ENCODE measurements around the gene CDK15.

CDK15 gene

GRCh38 chr2:201933792-201934237, 127.5 kb downstream of the CDK15 start:
- TF ChIP-seq CTCF (IDR thresholded peaks at IDR 0.05; ENCODE audit: low read length) (no peak), EZH2phosphoT487 (IDR thresholded peaks at IDR 0.05; ENCODE audit: low read length) (no peak), EZH2 (optimal IDR thresholded peaks at IDR 0.05; ENCODE audit: low read depth, low read length) (no peak)
- Histone ChIP-seq H3K27ac (ENCODE audit: low read length) (no peak overlapping the region), H3K36me3 (replicated peaks; ENCODE audit: insufficient read depth, low read length) (no peaks in the 10 kb centered on the region), H3K27me3 (replicated peaks; ENCODE audit: insufficient read depth, low read length) (no peaks in the 10 kb centered on the region), H3F3A (ENCODE audit: insufficient read depth, low read length) (no peaks in the 10 kb centered on the region), H3K4me2 (ENCODE audit: low read depth, low read length) (no peak overlapping the region), H3K9me2 (replicated peaks; ENCODE audit: insufficient read depth, low read length) (no peaks in the 10 kb centered on the region), H2AFZ (ENCODE audit: low read length) (no peak overlapping the region), H3K4me3 (ENCODE audit: low read length) (no peak overlapping the region), H4K20me1 (ENCODE audit: insufficient read depth, low read length) (no peaks in the 10 kb centered on the region), H3K79me2 (ENCODE audit: low read length) (no peaks in the 10 kb centered on the region), H3K9ac (ENCODE audit: low read length) (no peak overlapping the region), H3K9me3 (replicated peaks; ENCODE audit: insufficient read depth, low read length) (no peaks in the 10 kb centered on the region), H3K4me1 (ENCODE audit: low read length) (no peaks in the 10 kb centered on the region)
- no peak for DNase-seq

DNA sequence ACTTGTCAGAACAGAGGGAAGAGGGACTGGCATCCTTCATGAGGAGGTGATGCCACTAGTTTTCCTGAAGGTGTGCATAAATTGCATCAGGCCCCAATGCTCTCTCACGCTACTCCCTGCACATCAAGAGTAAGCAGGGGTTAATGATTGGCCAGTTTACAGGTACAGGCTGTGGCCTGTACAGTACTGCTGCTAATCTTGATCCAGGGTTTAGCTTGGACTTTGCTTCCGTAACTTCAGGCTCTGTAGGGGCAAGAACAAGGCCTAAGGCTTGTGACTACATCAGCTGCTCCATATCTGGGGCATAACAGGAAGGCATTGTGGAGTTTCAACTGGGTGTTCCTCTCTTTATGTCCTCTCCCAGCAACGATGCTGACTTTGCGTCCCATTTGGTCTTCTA, 130.5 kb downstream of the CDK15 start:
- Histone ChIP-seq H2AFZ (ENCODE audit: low read length) (no peak overlapping the region), H3K27ac (ENCODE audit: low read length) (no peak overlapping the region), H3K27me3 (replicated peaks; ENCODE audit: insufficient read depth, low read length) (no peaks in the 10 kb centered on the region), H3K9me3 (replicated peaks; ENCODE audit: insufficient read depth, low read length) (no peaks in the 10 kb centered on the region), H3K4me1 (ENCODE audit: low read length) (no peaks in the 10 kb centered on the region), H3K36me3 (replicated peaks; ENCODE audit: insufficient read depth, low read length) (no peaks in the 10 kb centered on the region), H3K79me2 (ENCODE audit: low read length) (no peaks in the 10 kb centered on the region), H3K9ac (ENCODE audit: low read length) (no peak overlapping the region), H3K9me2 (replicated peaks; ENCODE audit: insufficient read depth, low read length) (no peaks in the 10 kb centered on the region), H4K20me1 (ENCODE audit: insufficient read depth, low read length) (no peaks in the 10 kb centered on the region), H3K4me3 (ENCODE audit: low read length) (no peak overlapping the region), H3K4me2 (ENCODE audit: low read depth, low read length) (no peak overlapping the region), H3F3A (ENCODE audit: insufficient read depth, low read length) (no peaks in the 10 kb centered on the region)
- TF ChIP-seq EZH2 (optimal IDR thresholded peaks at IDR 0.05; ENCODE audit: low read depth, low read length) (no peak), CTCF (IDR thresholded peaks at IDR 0.05; ENCODE audit: low read length) (no peak), EZH2phosphoT487 (IDR thresholded peaks at IDR 0.05; ENCODE audit: low read length) (no peak)
- DNase-seq = no peak

DNA sequence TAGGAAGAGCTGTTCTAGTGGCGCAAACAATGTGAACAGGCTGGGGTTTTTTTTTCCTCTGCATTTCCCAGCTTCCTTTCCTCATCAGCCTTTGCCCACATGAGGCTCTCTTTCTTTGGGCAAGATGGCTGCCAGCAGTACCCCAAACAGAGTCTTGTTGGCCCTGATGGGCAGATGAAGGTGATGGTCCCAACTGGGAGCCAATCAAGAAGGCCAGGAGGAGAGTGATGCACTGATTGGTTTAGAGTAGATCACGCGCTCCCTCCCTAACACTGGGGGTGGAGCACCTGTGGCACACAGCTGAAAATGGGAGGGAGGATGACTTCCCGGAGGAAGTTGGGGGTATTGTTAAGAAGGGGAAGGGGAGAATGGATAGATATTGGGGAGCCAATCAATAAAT, 131.0 kb downstream of the CDK15 start:
- DNase-seq = no peak
- H4K20me1 ChIP-seq (ENCODE audit: insufficient read depth, low read length) = no peaks in the 10 kb centered on the region
- no peak overlapping the region for H3K4me3 ChIP-seq (ENCODE audit: low read length)
- H3K9me3 ChIP-seq (replicated peaks; ENCODE audit: insufficient read depth, low read length) = no peaks in the 10 kb centered on the region
- no peak overlapping the region for H3K4me2 ChIP-seq (ENCODE audit: low read depth, low read length)
- H3K36me3 ChIP-seq (replicated peaks; ENCODE audit: insufficient read depth, low read length) = no peaks in the 10 kb centered on the region
- no peaks in the 10 kb centered on the region for H3K4me1 ChIP-seq (ENCODE audit: low read length)
- no peaks in the 10 kb centered on the region for H3K79me2 ChIP-seq (ENCODE audit: low read length)
- TF ChIP-seq EZH2 (optimal IDR thresholded peaks at IDR 0.05; ENCODE audit: low read depth, low read length) (no peak), CTCF (IDR thresholded peaks at IDR 0.05; ENCODE audit: low read length) (no peak), EZH2phosphoT487 (IDR thresholded peaks at IDR 0.05; ENCODE audit: low read length) (no peak)
- no peak overlapping the region for H3K9ac ChIP-seq (ENCODE audit: low read length)
- H3K9me2 ChIP-seq (replicated peaks; ENCODE audit: insufficient read depth, low read length) = no peaks in the 10 kb centered on the region
- no peaks in the 10 kb centered on the region for H3F3A ChIP-seq (ENCODE audit: insufficient read depth, low read length)
- H2AFZ ChIP-seq (ENCODE audit: low read length) = no peak overlapping the region
- no peak overlapping the region for H3K27ac ChIP-seq (ENCODE audit: low read length)
- no peaks in the 10 kb centered on the region for H3K27me3 ChIP-seq (replicated peaks; ENCODE audit: insufficient read depth, low read length)

Measured in MM.1S (cell line).